H1 (cell line): ENCODE results near the gene VARS2. TPM values are rescaled to one million over a fixed set of nuclear protein-coding genes. Genes with fewer than 3 reads are reported as not detected.
"Not testable (repeated sequence)": the region's sequence is repeated elsewhere in the genome, so short reads cannot be mapped to it uniquely, and the experiment has no call there.

ENCODE experiments used
- CTCF ChIA-PET: fragments of 300-600 bp; sonication (Branson Sonifier 250); formaldehyde crosslinking; loops from one replicate; lab custom pipeline; 2021; ENCODE audit not compliant: partially characterized antibody; lab: Charles Lee
- POLR2A ChIA-PET: fragments of 300-600 bp; sonication (Branson Sonifier 250); formaldehyde crosslinking; loops from one replicate; lab custom pipeline; 2021; ENCODE audit warnings: inconsistent platforms; ENCODE audit not compliant: partially characterized antibody; lab: Charles Lee
- DNase-seq, 2 experiments: peaks; one replicate each; pipeline versions ENCODE4 v3.0.0 to v3.0.0-alpha.2; 2010 to 2022; ENCODE audit warnings: low spot score in 2 of 2, low read depth in 1 of 2, mixed read lengths in 1 of 2
- FAIRE-seq: peaks from 2 replicates; lab custom pipeline; 2011; peaks lifted over from hg19 to GRCh38; lab: Jason Lieb, UNC
- H2AFZ ChIP-seq: 2 replicates; pipeline ENCODE4 v1.8.1; 2012; ENCODE audit warnings: low read length, inconsistent platforms
- H2AK5ac ChIP-seq: 2 replicates; pipeline ENCODE4 v1.6.1; 2013; ENCODE audit warnings: low read depth, low read length
- H2BK120ac ChIP-seq: replicated peaks from 2 replicates; pipeline ENCODE3; 2013; ENCODE audit warnings: low read depth, low read length, inconsistent platforms
- H2BK12ac ChIP-seq: 2 replicates; pipeline ENCODE4 v1.6.1; 2013; ENCODE audit warnings: low read depth, low read length
- H2BK15ac ChIP-seq: 2 replicates; pipeline ENCODE4 v1.6.1; 2013; ENCODE audit warnings: low read length
- H2BK20ac ChIP-seq: 2 replicates; pipeline ENCODE4 v1.6.1; 2013; ENCODE audit warnings: low read length
- H2BK5ac ChIP-seq: 2 replicates; pipeline ENCODE4 v1.6.1; 2013; ENCODE audit warnings: low read depth, low read length
- H3K14ac ChIP-seq: 2 replicates; pipeline ENCODE4 v1.6.1; 2013; ENCODE audit warnings: inconsistent platforms; ENCODE audit not compliant: insufficient read length
- H3K18ac ChIP-seq: 2 replicates; pipeline ENCODE4 v1.6.1; 2013; ENCODE audit warnings: low read length; ENCODE audit errors: extremely low read depth
- H3K23ac ChIP-seq: 2 replicates; pipeline ENCODE4 v1.6.1; 2013; ENCODE audit warnings: inconsistent platforms; ENCODE audit not compliant: insufficient read length
- H3K23me2 ChIP-seq: 2 replicates; pipeline ENCODE4 v1.6.1; 2013; ENCODE audit warnings: low read depth, low read length
- H3K27ac ChIP-seq: 2 replicates; pipeline ENCODE4 v1.6.1; 2011; ENCODE audit warnings: low read depth, low read length, inconsistent platforms
- H3K27me3 ChIP-seq, 4 experiments: replicated peaks in 1 of 4; 1 replicate in 1 of 4; 2 replicates in 3 of 4; pipeline versions ENCODE4 v1.6.1 to v1.8.1; 2011 to 2013; ENCODE audit warnings: low read length in 3 of 4, mild to moderate bottlenecking in 3 of 4, inconsistent platforms in 2 of 4, mixed read lengths in 2 of 4, moderate library complexity in 1 of 4; ENCODE audit not compliant: control insufficient read depth in 3 of 4, insufficient read depth in 3 of 4; ENCODE audit errors: extremely low read depth in 1 of 4
- H3K36me3 ChIP-seq, 4 experiments: 2 replicates each; pipeline versions ENCODE4 v1.6.1 to v1.8.1; 2011 to 2013; ENCODE audit warnings: mild to moderate bottlenecking in 4 of 4, low read length in 3 of 4, moderate library complexity in 2 of 4, control low read depth in 1 of 4, inconsistent platforms in 1 of 4; ENCODE audit not compliant: insufficient read depth in 4 of 4, control insufficient read depth in 2 of 4
- H3K4ac ChIP-seq: replicated peaks from 2 replicates; pipeline ENCODE3; 2013; ENCODE audit warnings: low read length, low read depth, mixed read lengths, inconsistent platforms; ENCODE audit not compliant: insufficient read length
- H3K4me1 ChIP-seq, 4 experiments: replicated peaks in 1 of 4; 1 replicate in 1 of 4; 2 replicates in 3 of 4; pipeline versions ENCODE4 v1.6.1 to v1.8.1; 2011 to 2013; ENCODE audit warnings: low read length in 3 of 4, inconsistent platforms in 2 of 4, mixed read lengths in 1 of 4; ENCODE audit not compliant: insufficient read depth in 4 of 4, control insufficient read depth in 3 of 4
- H3K4me2 ChIP-seq, 2 experiments: 2 replicates each; pipeline versions ENCODE4 v1.6.1 to v1.8.1; 2011 to 2013; ENCODE audit warnings: low read depth in 2 of 2, low read length in 2 of 2, control low read depth in 1 of 2, inconsistent platforms in 1 of 2, mild to moderate bottlenecking in 1 of 2; ENCODE audit not compliant: insufficient read depth in 1 of 2
- H3K4me3 ChIP-seq, 4 experiments: fragments of 200-600, 300-600 bp in 1 of 4; sonication (generic), shearing (Covaris generic), sonication (Bioruptor Twin) in 1 of 4; 2 replicates each; pipeline versions ENCODE4 v1.5.1 to v1.8.1; 2011 to 2016; ENCODE audit warnings: low read length in 4 of 4, low read depth in 3 of 4, control low read depth in 2 of 4, inconsistent platforms in 2 of 4, mild to moderate bottlenecking in 2 of 4, mixed read lengths in 1 of 4, moderate library complexity in 1 of 4; ENCODE audit not compliant: insufficient read depth in 2 of 4; ENCODE audit errors: extremely low read depth in 1 of 4
- H3K56ac ChIP-seq: replicated peaks from 2 replicates; pipeline ENCODE3; 2013; ENCODE audit warnings: low read depth, mild to moderate bottlenecking, mixed read lengths, low read length, inconsistent platforms; ENCODE audit not compliant: insufficient read length
- H3K79me1 ChIP-seq: 2 replicates; pipeline ENCODE4 v1.6.1; 2013; ENCODE audit warnings: low read depth, low read length, control low read depth
- H3K79me2 ChIP-seq, 2 experiments: 2 replicates each; pipeline versions ENCODE4 v1.6.1 to v1.8.1; 2012 to 2013; ENCODE audit warnings: low read length in 2 of 2, mild to moderate bottlenecking in 2 of 2, inconsistent platforms in 1 of 2; ENCODE audit not compliant: insufficient read depth in 2 of 2, control insufficient read depth in 1 of 2
- H3K9ac ChIP-seq, 4 experiments: replicated peaks in 1 of 4; 1 replicate in 1 of 4; 2 replicates in 3 of 4; pipeline versions ENCODE4 v1.6.1 to v1.8.1; 2011 to 2013; ENCODE audit warnings: low read depth in 3 of 4, low read length in 3 of 4, control low read depth in 2 of 4, mild to moderate bottlenecking in 2 of 4, moderate library complexity in 2 of 4, inconsistent platforms in 1 of 4; ENCODE audit errors: extremely low read depth in 1 of 4
- H3K9me3 ChIP-seq, 2 experiments: 2 replicates each; pipeline versions ENCODE4 v1.6.1 to v1.8.1; 2012 to 2013; ENCODE audit warnings: mild to moderate bottlenecking in 2 of 2, moderate library complexity in 2 of 2, control low read depth in 1 of 2, inconsistent platforms in 1 of 2, low read depth in 1 of 2, low read length in 1 of 2, mixed read lengths in 1 of 2; ENCODE audit not compliant: insufficient read depth in 2 of 2
- H4K20me1 ChIP-seq, 2 experiments: replicated peaks in 1 of 2; 2 replicates each; pipeline versions ENCODE3 to v1.8.1; 2011 to 2013; ENCODE audit warnings: inconsistent platforms in 2 of 2, low read length in 2 of 2, mild to moderate bottlenecking in 1 of 2; ENCODE audit not compliant: insufficient read depth in 2 of 2, control insufficient read depth in 1 of 2
- H4K5ac ChIP-seq: 2 replicates; pipeline ENCODE4 v1.6.1; 2013; ENCODE audit warnings: low read length, low read depth, mixed read lengths, inconsistent platforms; ENCODE audit not compliant: insufficient read length
- H4K8ac ChIP-seq: 2 replicates; pipeline ENCODE4 v1.8.0; 2013; ENCODE audit warnings: mild to moderate bottlenecking, moderate library complexity, low read length, inconsistent platforms; ENCODE audit not compliant: insufficient read depth; ENCODE audit errors: extremely low read depth
- H4K91ac ChIP-seq: replicated peaks from 2 replicates; pipeline ENCODE3; 2013; ENCODE audit warnings: low read length, mixed read lengths, inconsistent platforms; ENCODE audit not compliant: insufficient read length
- HDAC2 ChIP-seq, 2 experiments: fragments of 300-600 bp in 1 of 2; sonication (generic) in 1 of 2; IDR thresholded peaks; 2 replicates each; pipeline ENCODE4 v1.6.1; 2011 to 2012; ENCODE audit warnings: low read depth in 2 of 2, low read length in 2 of 2, mild to moderate bottlenecking in 2 of 2, moderate library complexity in 2 of 2, borderline replicate concordance in 1 of 2, inconsistent platforms in 1 of 2
- WGBS, 2 experiments: shearing (Covaris generic) in 1 of 2; methylation state at CpG; one replicate each; pipeline versions ENCODE4 v1.1.6 to v1.1.7; 2013 to 2015; ENCODE audit warnings: low lambda C conversion rate in 2 of 2, mixed read lengths in 2 of 2, inconsistent platforms in 1 of 2, low coverage in 1 of 2, missing lambda C conversion rate in 1 of 2; ENCODE audit not compliant: insufficient replicate concordance in 2 of 2, insufficient coverage in 1 of 2, insufficient read length in 1 of 2; ENCODE audit errors: extremely low coverage in 1 of 2, missing lambda C conversion rate in 1 of 2; 5-methylcytosine and 5-hydroxymethylcytosine counted together
- polyA plus RNA-seq, 7 experiments: library from polyadenylated mRNA; depleted of rRNA in 3 of 7; stranded (reverse) in 5 of 7; unstranded in 2 of 7; fragments of >200 nt in 5 of 7; fragments of 200-250 nt in 2 of 7; gene quantifications; 1 replicate in 5 of 7; 2 replicates in 1 of 7; 4 replicates in 1 of 7; pipeline versions ENCODE4 v1.2.1 to v1.2.3, GENCODE V29; 2011 to 2013; ENCODE audit warnings: missing spikeins in 2 of 7, mixed read lengths in 2 of 7
- total RNA-seq: library from RNA; stranded (reverse); fragmentation: NEBNext Ultra II Directional; extraction: Animal tissue kit (Norgen Biotek cat#: 25700); gene quantifications from 2 replicates; pipeline ENCODE4 v1.2.1, GENCODE V29; 2021

VARS2 gene
- total and polyA plus RNA-seq, 2 of the 8 experiments (the other 6 are each of a cell fraction or from before 2014, with no cell fraction given) = 26.8 to 47.7 TPM

DNA sequence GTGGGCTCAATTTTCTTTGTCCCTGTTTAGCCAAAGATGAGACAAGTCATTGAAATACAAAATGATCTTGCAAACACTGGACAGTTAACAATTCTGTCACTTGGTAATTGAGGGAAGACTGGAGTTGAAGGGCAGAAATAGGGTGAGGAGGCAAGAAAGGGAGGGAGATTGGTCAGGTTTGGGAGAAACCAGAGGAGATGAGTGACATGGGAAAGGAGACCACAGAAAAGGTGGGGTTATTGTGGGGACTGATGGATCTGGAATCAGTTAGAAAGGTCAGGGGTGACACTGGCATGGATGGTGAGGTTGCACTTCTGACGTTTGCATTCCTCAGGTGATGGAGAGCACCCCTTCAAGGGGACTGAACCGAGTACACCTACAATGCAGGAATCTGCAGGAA, 5.3 kb upstream of the VARS2 start (continued):
- TF ChIP-seq HDAC2 (IDR thresholded peaks at IDR 0.05; ENCODE audit: borderline replicate concordance in 1 of 2, low read depth in 2 of 2, low read length in 2 of 2) = no peak

DNA sequence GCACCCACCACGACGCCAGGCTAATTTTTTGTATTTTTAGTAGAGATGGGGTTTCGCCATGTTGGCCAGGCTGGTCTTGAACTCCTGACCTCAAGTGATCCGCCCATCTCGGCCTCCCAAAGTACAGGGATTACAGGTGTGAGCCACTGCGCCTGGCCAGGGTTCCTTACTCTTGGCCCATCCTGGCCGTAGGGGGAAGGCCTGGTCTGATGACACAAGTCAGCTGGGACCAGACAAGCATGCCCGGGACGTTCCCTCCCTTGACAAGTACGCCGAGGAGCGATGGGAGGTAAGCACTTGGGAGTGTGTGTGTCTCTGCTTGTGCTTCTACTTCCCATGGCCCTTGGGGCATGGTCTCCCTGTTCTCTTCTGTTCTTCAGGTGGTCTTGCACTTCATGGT, 3.6 kb upstream of the VARS2 start:
- H4K91ac ChIP-seq, H2BK15ac ChIP-seq, FAIRE-seq, H2AK5ac ChIP-seq, H2BK12ac ChIP-seq, H3K23me2 ChIP-seq, H3K4me2 ChIP-seq, H3K27me3 ChIP-seq, H3K9ac ChIP-seq, H3K36me3 ChIP-seq, DNase-seq, H4K8ac ChIP-seq, H3K9me3 ChIP-seq, H4K5ac ChIP-seq, H3K4me3 ChIP-seq, H4K20me1 ChIP-seq, H3K56ac ChIP-seq, H3K23ac ChIP-seq, H3K18ac ChIP-seq, H3K27ac ChIP-seq, H2BK120ac ChIP-seq, H2BK20ac ChIP-seq, H3K79me1 ChIP-seq, H3K4ac ChIP-seq, H2BK5ac ChIP-seq, H3K14ac ChIP-seq, H2AFZ ChIP-seq: not testable (repeated sequence)
- ChIA-PET CTCF (interaction anchor here (0.7 to 9.6 kb wide), 4 partner anchors 82 to 177 kb away, joined by 3 to 98 read pairs (median 6); no protein-coding TSS in a partner anchor), POLR2A (interaction anchor here (0.9 to 1.4 kb wide), 3 partner anchors 9 to 158 kb away, joined by 3 read pairs; no protein-coding TSS in a partner anchor)
- Histone ChIP-seq H3K4me1 (peaks cover 0 to 18% (median 8%) of the 10 kb centered on the region in 4 experiments; a peak in 5 of 7 replicates), H3K79me2 (peaks cover 0 to 13% of the 10 kb centered on the region in 2 experiments; a peak in 2 of 4 replicates)
- 93% methylated on average over 12 of the region's 12 CpGs; no CpG with 5 or more reads in 1 of the 2 experiments for WGBS, 2 experiments
